DND-41 (cell line): ENCODE results near the gene PRPF39.

Experiments
- EZH2 ChIP-seq: IDR thresholded peaks from 3 replicates; pipeline ENCODE4 v1.6.1; 2012; ENCODE audit warnings: borderline replicate concordance, low read depth, mild to moderate bottlenecking, moderate library complexity, low read length, inconsistent platforms; ENCODE audit not compliant: severe bottlenecking
- TF ChIP-seq, protein P1 (sequence below): IDR thresholded peaks from 2 replicates; pipeline ENCODE4 v1.5.1; 2012; ENCODE audit warnings: borderline replicate concordance, low read length, moderate library complexity, mild to moderate bottlenecking; ENCODE audit not compliant: poor library complexity, severe bottlenecking; ENCODE audit errors: extremely low read depth

DNA sequence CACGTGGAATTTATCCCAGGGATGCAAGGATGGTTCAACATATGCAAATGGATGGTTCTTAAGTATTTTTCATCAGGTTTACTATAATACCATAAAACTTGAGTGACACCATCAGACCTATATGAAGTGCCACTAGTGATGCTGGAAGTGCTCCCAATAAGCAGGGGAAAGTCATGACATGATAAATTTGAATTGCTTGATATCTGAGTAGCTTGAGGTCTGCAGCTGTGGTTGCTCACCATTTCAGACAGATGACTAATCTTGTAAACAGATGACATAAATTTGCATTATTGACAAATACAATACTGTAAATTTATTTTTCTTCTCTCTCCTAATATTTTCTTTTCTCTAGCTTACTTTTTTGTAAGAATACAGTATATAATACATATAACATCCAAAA is 13.7 kb upstream of the PRPF39 start:
- TF ChIP-seq, protein P1, sequence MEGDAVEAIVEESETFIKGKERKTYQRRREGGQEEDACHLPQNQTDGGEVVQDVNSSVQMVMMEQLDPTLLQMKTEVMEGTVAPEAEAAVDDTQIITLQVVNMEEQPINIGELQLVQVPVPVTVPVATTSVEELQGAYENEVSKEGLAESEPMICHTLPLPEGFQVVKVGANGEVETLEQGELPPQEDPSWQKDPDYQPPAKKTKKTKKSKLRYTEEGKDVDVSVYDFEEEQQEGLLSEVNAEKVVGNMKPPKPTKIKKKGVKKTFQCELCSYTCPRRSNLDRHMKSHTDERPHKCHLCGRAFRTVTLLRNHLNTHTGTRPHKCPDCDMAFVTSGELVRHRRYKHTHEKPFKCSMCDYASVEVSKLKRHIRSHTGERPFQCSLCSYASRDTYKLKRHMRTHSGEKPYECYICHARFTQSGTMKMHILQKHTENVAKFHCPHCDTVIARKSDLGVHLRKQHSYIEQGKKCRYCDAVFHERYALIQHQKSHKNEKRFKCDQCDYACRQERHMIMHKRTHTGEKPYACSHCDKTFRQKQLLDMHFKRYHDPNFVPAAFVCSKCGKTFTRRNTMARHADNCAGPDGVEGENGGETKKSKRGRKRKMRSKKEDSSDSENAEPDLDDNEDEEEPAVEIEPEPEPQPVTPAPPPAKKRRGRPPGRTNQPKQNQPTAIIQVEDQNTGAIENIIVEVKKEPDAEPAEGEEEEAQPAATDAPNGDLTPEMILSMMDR, result no peak
- no peak for TF ChIP-seq EZH2
